ENCODE measurements around the gene HDAC4.
A peak's percentile ranks its signal among the peaks of the same experiment; 100 is the strongest.

Gene HDAC4

DNA sequence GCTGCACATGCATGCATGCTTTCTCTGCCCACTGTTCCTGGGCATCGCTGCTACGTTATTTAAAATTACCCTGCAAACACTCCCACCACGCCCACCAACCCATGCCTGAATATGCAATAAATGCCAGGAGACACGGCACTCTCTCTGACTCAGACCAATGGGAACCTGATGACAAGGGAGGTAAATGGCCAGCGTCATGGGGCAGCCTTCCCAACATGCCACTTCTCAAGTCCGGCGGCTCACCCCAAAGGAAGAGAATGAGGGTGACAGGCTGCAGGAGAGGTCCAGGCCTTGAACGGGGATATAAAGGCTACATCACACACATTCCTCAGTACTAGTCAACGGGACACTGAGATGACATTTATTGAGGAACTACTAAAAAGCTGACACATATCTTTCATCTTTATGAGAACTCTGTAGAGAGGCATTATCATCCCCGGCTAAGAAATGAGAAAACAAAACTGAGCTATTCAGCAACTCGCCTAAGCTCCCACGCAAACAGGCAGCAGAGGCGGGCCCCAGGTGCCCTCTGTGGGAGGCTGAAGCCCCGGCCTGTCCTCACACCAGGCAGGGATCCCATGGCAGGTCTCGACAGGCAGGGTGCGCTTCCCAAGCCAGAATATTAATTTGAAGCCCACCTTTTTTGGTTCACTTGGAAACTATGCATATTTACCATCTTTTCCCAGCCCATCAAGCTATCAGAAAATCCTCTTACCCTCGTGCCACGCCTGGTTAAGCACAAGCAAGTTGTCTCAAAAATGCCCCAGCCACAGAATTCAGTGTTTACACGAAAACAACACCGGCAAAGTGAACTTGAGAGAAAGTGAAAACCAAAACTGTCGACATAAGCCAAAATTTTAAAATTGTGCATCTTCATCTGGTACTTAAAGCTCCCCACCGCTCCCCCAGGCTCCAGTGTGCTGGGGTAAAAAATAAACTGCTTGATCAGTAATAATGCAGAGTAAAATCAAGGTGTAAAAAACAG is 166.3 kb downstream of the HDAC4 start:
- intact Hi-C loops (cut with DNase I): no loop called here

DNA sequence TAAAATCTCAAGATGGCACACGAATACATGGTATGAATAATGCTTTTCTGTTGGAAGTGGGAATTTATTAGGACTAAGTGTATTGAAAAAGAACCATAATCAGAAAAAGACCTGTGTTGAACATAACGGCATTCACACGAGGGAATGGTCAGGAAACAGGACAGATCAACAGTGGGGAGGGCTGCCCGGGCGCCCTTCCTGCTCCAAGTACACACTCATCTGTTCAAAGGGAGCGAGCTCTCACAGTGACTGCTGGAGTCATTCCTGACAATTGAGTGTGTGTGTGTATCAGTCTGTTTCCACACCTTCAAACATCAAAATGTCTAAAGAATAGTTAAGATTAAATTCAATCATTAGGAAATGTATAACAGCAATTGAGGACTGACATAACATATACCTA is 167.2 kb downstream of the HDAC4 start:
- intact Hi-C loops (cut with DNase I): no loop called here
- DNase-seq: peak in 5 of 42 donors; percentile 3 to 29 (median 5)

More for the DNA sequence above, 166.3 kb downstream of the HDAC4 start:
- DNase-seq: peak in 7 of 42 donors; percentile 2 to 33 (median 8)

DNA sequence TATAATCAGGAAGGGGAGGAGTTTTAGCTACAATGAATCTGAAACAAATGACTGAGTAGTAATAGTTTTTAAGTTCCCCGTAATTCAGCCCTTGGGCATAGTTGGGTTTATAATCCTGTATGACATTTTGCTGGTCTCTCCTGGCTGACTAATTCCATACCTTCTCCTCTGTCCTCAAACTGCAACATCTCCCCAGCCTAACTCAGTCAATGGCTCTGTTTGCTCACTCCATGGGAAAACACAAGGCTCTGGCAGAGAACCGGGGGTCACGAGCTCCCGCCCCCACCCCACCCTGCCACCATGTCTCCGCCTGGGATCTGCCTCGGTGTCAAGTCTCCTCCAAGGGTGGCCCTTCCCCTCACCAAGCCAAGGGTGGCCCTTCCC is 168.6 kb downstream of the HDAC4 start:
- intact Hi-C loops (cut with DNase I): no loop called here
- peak in 4 of 42 donors; percentile 0 to 18 (median 4) for DNase-seq

DNA sequence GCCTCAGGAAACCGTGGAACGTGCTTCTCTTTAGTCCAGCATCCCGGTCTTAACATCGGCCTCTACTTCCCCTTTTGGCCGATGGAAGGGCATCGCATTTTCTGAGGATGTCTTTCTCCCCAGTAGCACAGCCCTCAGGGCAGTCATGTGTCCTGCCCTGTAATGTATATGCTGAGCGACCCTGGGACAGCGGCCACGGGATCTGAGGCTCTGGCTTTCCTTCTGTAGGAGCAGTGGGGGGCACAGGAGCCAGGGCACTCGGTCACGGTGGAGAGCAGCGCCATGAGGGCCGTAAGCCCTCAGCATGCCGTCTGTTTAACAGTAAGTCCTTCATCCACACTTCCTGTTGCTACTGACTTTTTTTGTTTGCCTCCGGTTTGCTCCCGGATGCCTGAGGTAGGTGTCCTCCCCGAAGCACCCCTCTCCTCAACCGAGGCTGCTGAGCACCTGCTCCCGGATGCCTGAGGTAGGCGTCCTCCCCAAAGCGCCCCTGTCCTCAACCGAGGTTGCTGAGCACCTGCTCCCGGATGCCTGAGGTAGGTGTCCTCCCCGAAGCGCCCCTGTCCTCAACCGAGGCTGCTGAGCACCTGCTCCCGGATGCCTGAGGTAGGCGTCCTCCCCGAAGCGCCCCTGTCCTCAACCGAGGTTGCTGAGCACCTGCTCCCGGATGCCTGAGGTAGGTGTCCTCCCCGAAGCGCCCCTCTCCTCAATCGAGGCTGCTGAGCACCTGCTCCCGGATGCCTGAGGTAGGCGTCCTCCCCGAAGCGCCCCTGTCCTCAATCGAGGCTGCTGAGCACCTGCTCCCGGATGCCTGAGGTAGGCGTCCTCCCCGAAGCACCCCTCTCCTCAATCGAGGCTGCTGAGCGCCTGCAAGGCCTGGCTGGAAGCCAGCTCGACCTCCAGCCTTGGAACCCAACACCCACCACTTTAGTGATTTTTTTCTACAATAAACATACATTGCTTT is 169.3 kb downstream of the HDAC4 start:
- DNase-seq: peak in 9 of 42 donors; percentile 1 to 42 (median 16)
- intact Hi-C loops (cut with DNase I): no loop called here

DNA sequence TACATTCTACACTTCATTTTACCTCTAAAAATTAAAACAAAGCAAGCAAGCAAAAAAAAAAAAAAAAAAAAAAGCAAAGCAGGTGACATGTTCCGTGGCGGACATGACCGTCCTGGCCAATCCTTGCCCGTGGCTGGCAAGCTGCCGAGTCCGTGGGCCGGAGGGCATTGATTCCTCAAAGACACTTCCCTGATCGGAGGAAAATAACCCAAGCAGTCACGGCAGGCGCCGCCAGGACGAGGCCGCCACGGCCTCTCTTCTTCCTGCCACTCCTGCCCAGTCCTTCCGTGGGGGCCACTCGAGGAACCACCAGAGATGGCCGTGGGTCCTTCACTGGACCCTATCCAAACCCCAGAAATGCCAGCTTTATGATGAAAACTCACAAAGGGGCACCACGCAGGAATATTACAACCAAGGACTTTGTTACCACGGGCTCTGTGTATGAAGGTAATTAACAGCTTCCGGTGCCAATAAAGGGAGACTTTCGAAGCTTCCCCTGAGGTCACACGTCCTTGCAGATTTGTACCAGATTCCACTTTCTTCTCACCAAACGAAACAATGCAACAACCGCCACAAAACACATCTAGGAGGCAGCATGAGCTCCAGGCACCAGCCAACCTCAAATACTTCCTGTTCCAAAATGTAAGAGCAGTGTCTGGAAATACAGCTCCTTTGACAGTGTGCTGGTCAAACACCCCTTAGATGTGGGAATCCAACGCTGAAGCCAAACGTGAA is 170.3 kb downstream of the HDAC4 start:
- peak in 13 of 42 donors; percentile 5 to 75 (median 54) for DNase-seq
- intact Hi-C loops (cut with DNase I): no loop called here

DNA sequence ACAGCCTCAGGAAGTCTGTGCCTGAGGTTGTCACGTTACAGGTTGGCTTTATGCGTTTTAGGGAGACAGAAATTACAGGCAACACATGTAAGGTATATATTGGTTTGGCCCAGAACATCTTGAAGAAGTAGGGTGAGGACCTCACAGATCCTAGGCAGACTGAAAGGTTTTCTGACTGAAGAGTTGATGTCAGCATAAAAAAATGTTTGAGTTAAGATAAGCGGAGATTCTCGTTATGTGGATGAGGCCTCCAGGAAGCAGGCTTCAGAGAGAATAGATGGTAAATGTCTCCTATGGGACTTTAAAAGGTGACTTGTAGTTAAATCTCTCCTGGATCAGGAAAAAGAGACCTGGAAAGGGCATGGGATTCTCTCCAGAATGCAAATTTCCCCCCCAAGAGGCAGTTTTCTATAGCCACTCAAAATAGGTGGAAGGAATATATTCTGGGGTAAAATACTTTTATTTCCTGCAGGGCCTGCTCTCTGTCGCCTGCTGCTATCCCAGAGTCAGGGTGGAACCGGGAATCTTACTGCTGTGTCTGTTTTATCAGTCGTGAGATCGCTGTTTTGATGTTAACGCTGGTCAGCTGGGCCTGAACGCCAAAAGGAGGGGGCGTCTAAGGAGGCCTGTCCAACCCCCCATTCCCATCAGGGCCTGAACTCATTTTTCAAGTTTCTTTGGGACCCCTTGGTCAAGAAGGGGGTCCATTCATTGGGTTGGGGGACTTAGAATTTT is 171.1 kb downstream of the HDAC4 start:
- intact Hi-C loops (cut with DNase I): no loop called here

DNA sequence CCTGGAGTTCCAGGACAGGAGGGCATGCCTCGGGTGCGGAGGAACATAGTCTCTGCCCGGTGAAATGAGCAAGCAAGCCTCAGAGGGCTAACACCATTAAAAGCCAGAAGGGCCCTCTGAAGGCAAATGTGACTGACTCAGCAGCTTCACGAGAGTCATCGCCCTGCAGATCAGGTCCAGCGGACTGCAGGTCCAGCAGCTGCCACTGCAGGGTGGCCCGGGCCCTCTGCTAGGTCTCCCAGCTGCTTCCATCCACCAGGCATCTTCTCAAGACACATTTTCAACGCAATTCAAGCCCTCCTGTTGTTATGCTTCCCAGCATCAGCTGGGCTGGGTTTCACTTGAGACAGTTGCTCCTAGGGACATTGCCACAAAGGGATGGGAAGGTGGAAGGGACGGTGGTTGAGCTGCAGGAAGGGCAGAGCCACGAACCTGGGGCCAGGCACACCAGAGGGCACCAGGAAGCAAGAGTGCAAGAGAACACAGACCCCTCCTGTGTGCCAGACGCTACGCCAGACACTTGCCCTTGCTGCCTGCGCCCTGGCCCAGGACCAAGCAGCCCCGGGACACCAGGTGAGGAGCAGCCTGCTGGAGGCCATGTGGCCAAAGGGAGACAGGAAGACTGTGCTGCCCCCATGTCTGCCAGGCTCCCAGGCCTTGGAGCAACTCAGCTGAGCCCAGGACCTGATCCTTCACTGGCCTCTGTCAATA is 173.0 kb downstream of the HDAC4 start:
- DNase-seq: peak in 8 of 42 donors; percentile 37 to 72 (median 68)
- intact Hi-C loops (cut with DNase I): no loop called here

More for the DNA sequence above, 171.1 kb downstream of the HDAC4 start:
- peak in 5 of 42 donors; percentile 1 to 18 (median 12) for DNase-seq

DNA sequence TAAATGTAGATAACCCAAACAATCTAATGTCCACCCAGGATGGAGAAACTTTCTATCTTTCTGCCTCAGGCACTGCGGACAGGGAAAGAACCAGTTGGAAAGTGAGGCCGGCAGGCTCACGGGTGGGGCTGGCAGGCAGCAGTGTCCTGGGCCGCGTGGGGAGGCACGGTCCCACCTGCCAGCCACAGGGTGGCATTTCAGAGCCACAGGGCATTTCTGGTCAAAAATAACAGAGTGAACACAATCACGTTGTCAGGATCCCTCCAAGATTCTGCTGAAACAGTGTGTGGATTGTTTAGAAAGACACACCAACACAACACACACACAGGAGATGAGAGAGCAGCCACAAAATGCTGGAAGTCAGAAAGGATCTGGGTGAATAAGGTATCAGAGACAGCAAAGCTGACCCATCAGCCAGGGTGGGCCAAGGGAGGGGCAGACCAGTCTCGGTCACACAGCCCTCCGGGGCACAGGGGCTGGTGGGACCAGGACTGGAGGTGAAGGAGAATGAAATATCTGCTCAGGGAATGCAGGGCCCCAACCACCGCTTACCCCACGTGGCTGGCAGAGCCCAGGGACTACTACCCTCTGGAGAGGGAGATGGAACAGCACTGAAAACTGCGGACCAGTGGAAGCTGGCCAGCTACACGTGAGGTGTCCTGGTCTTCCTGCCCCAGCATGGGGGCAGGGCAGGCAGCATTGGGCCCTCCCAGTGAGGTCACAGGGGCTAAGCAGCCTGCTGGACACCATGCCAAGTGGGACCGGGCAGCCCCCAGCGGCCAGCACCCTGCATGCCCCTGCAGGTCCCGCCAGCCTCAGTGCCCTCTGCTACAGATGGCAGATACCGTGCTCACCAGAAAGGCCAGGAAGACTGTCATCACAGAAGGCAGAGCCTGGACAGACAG is 173.9 kb downstream of the HDAC4 start:
- peak in 9 of 42 donors; percentile 46 to 71 (median 54) for DNase-seq
- intact Hi-C loops (cut with DNase I): no loop called here

DNA sequence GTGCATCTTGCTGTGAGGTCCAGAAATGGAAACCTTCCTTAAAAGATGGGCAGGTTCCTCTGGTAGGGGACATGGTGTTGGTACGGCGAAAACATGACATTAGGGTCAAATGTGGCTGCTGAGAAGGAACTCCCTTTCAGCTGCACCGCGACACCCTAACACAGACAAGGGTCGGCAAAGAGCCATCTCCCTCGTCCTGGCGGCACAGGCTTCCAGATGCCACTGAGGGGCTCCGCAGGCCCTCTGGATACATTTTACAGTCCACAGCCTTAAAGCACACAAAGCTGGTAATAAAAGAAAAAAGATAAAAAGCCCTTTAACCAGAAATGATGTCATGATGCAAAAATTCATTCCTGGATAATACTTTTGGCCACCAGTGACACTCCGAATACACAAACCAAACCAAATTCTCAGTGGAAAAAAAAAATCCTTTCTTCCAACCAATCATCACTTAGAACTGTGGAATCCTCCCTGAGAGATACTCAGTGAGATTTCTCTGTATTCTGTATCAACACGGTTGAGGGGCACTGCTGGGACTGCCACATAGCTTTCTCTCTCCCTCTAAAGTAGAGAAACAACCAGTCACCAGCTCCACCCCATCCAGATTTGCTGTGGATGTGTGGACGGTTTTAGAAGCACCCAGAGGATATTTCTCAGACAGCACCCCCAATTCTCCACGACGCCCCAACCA is 174.8 kb downstream of the HDAC4 start:
- intact Hi-C loops (cut with DNase I): no loop called here

DNA sequence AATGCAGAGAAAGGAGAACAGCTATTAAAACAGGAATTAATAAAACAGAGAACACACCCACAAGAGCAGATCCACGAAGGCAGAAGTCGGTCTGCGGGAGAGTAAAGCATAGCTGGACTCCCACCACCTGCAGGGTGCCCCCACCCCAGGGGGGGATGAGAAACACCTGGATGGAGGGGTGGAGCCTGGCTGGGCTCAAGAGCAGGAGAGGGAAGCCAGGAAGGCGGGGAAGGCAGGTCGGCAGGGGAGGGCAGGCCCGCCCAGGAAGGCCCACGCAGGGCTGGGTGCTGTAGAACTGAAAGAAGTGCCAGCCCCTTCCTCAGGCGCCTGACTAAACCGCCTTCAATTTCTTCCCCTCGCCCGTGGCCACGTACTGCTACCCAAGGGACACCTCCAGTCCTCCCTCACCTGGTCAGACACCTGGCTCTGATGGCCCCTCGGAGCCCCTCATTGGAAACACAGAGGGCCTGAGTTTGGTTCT is 175.4 kb downstream of the HDAC4 start:
- intact Hi-C loops (cut with DNase I): no loop called here
- DNase-seq: peak in 4 of 42 donors; percentile 30 to 44 (median 39)

More for the DNA sequence above, 174.8 kb downstream of the HDAC4 start:
- DNase-seq: peak in 12 of 42 donors; percentile 46 to 80 (median 61)

DNA sequence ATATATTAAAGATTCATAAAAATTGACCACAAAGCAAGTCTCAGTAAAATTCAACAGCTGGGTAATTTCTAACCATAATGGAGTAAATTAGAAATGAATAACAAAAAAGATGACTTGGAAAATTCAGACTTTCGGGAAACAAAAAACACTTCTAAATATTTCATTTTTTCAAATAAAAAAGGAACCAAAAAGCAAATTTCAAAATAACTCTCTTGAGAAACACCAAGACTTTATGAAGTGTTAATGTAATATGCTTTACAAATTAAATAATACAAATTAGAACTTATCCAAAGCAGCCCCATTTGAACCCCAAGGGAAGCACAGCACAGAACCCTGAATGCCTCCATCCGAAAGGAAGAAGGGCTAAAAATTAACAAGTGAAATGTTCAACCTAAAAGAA is 175.9 kb downstream of the HDAC4 start:
- intact Hi-C loops (cut with DNase I): no loop called here

DNA sequence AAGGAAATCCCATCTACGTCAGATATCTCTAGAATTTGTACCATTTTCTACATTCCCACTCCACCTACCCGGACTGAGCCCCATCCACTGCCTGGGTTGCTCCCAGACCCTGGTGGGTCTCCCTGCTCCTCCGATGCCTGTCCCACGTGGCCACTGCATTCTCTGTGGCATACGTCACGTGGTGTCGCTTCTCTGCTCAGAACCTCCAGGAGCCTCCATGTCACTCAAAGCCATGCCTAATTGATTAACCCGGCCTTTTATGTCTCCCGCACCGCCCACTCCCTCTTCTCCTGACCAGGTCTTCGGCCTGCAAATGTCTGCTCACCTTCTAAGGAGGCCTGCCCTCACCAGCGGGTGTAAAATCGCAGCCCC is 176.6 kb downstream of the HDAC4 start:
- intact Hi-C loops (cut with DNase I): no loop called here

More for the DNA sequence above, 175.9 kb downstream of the HDAC4 start:
- DNase-seq: no peak

DNA sequence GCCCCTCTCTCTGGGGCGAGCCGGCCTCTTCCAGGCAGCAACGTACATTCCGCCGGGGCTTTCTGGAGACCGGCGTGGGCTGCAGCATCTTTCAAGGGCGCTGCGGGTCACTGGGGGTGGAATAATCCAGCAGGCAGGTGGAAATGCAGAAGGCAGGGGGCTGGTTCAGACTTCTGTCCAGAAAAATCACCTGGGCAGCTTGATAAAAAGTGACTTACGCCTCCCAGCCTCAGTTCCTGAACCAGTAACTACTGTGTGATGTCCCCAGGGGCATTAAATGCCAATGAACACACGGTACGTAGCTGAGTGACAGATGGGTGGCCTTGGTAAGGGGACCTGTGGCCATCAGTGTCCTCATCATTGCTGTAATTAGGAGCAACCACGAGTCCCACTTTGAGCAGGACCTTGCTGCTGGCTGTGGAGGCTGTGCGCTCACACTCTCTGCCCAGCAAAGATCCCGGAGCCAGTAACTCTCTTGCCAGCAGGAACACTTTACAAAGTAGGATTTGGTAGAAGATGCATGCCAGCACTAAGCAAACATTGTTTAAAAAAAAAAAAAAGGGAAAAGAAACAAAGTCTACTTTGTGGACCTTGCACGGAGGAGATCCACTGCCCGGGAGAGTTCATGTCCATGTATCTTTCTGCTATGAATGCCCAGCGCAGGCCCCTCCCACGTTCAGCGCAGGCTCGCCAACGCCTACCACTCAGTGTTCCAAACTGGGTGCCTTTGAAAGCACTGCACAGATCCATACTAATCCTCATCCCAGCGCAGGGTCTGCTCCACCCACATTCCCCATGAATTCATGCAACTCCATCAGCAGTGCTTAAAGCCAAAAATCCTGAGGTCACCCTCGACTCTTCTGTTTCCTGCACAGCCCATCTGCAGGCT is 177.3 kb downstream of the HDAC4 start:
- peak; percentile 43 to 89 (median 76) for DNase-seq
- intact Hi-C loops (cut with DNase I): no loop called here

More for the DNA sequence above, 176.6 kb downstream of the HDAC4 start:
- DNase-seq: peak in 4 of 42 donors; percentile 38 to 64 (median 41)

DNA sequence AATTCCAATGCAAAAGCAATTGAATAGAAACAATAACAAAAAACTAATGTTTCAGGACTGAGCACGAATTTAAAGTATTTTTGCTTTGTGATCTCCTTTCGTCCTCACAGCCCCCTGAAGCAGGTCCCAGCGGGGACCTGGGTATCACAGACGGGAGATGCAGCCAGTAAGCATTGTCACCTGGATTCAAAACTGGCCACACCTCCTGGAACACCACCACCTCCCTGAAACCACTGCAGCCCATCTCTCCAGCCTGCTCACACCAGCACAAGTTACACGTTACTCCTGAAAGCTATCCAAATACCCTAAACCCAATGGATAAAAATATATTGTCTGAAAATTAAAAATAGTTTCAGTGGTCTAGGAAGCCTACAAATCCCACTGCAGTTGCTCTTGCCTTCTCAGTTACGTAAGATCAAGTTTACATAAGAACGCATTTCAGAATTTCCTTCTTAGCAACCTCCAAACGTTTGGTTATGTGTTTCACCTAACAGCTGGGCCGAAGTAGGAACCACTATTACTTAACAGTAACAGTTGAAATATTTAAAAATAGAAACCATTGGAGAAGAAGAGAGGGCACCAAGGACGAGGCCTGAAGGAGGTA is 178.0 kb downstream of the HDAC4 start:
- intact Hi-C loops (cut with DNase I): no loop called here
- DNase-seq: peak in 4 of 42 donors; percentile 19 to 43 (median 30)

Data from head of caudate nucleus (tissue), 42 donors.